IMR-90 (cell line): ENCODE data around the gene GMPR. TPM values are rescaled to one million over a fixed set of nuclear protein-coding genes. Genes with fewer than 3 reads are reported as not detected.

Experiments used
- ATAC-seq: fragments of 200-7000 bp; cut with Tn5 transposase; 2 replicates; pipeline ENCODE4 v1.9.1; 2020; ENCODE audit warnings: low read depth, mild to moderate bottlenecking, moderate library complexity
- BruUV-seq: library from RNA; stranded (reverse); fragments of 400-500 nt; replicated peaks from 2 replicates; lab custom pipeline; 2021; lab: Mats Ljungman, UMichigan
- CTCF ChIA-PET: fragments of 300-600 bp; formaldehyde crosslinking; extraction: SDS; loops from one replicate; lab custom pipeline; 2021; ENCODE audit warnings: antibody characterized with exemption; lab: Yijun Ruan, JAX
- POLR2A ChIA-PET: fragments of 300-600 bp; sonication (Branson Sonifier 250); formaldehyde crosslinking; loops from one replicate; lab custom pipeline; 2022; ENCODE audit warnings: antibody characterized with exemption; ENCODE audit not compliant: unreplicated experiment; lab: Charles Lee
- DNase-seq: peaks from one replicate; pipeline ENCODE4 v3.0.0; 2013
- H2AFZ ChIP-seq: replicated peaks from 2 replicates; pipeline ENCODE3; 2013; ENCODE audit warnings: low read length, mild to moderate bottlenecking; ENCODE audit not compliant: poor library complexity
- H2AK5ac ChIP-seq: 2 replicates; pipeline ENCODE4 v1.6.1; 2013; ENCODE audit warnings: low read depth, low read length, inconsistent platforms
- H2AK9ac ChIP-seq: replicated peaks from 2 replicates; pipeline ENCODE3; 2013; ENCODE audit warnings: mild to moderate bottlenecking, low read depth, low read length, moderate library complexity; ENCODE audit not compliant: poor library complexity
- H2BK120ac ChIP-seq: 2 replicates; pipeline ENCODE4 v1.6.1; 2013; ENCODE audit warnings: low read depth, low read length, inconsistent platforms
- H2BK15ac ChIP-seq: 3 replicates; pipeline ENCODE4 v1.6.1; 2013; ENCODE audit warnings: low read depth, low read length, inconsistent platforms
- H2BK20ac ChIP-seq: 2 replicates; pipeline ENCODE4 v1.6.1; 2013; ENCODE audit warnings: low read depth, mild to moderate bottlenecking, inconsistent platforms, low read length, moderate library complexity
- H2BK5ac ChIP-seq: 2 replicates; pipeline ENCODE4 v1.6.1; 2013; ENCODE audit warnings: mild to moderate bottlenecking, low read depth, low read length, inconsistent platforms; ENCODE audit not compliant: poor library complexity, severe bottlenecking
- H3K14ac ChIP-seq: replicated peaks from 2 replicates; pipeline ENCODE4 v1.6.1; 2013; ENCODE audit warnings: low read depth, low read length, inconsistent platforms
- H3K18ac ChIP-seq: 2 replicates; pipeline ENCODE4 v1.6.1; 2013; ENCODE audit warnings: low read depth, low read length, control low read depth
- H3K23ac ChIP-seq: 2 replicates; pipeline ENCODE4 v1.6.1; 2013; ENCODE audit warnings: low read depth, low read length, inconsistent platforms
- H3K27ac ChIP-seq: 2 replicates; pipeline ENCODE4 v1.5.1; 2013; ENCODE audit warnings: mild to moderate bottlenecking, control low read depth, low read length; ENCODE audit not compliant: insufficient read depth
- H3K27me3 ChIP-seq: 2 replicates; pipeline ENCODE4 v1.6.1; 2013; ENCODE audit warnings: low read length; ENCODE audit not compliant: control insufficient read depth, insufficient read depth
- H3K36me3 ChIP-seq: 2 replicates; pipeline ENCODE4 v1.6.1; 2013; ENCODE audit warnings: low read length, mixed read lengths; ENCODE audit not compliant: control insufficient read depth, insufficient read depth
- H3K4ac ChIP-seq: 2 replicates; pipeline ENCODE4 v1.6.1; 2013; ENCODE audit warnings: low read depth, low read length, inconsistent platforms
- H3K4me1 ChIP-seq: 2 replicates; pipeline ENCODE4 v1.6.1; 2013; ENCODE audit warnings: low read length, mixed read lengths; ENCODE audit not compliant: control insufficient read depth, insufficient read depth
- H3K4me2 ChIP-seq: 2 replicates; pipeline ENCODE4 v1.6.1; 2013; ENCODE audit warnings: low read depth, mild to moderate bottlenecking, control low read depth, low read length, moderate library complexity
- H3K4me3 ChIP-seq: 2 replicates; pipeline ENCODE4 v1.5.1; 2013; ENCODE audit warnings: low read depth, mild to moderate bottlenecking, control low read depth, low read length, moderate library complexity; ENCODE audit not compliant: insufficient read depth
- H3K56ac ChIP-seq: 2 replicates; pipeline ENCODE4 v1.6.1; 2013; ENCODE audit warnings: low read length, inconsistent platforms; ENCODE audit not compliant: insufficient read depth; ENCODE audit errors: extremely low read depth
- H3K79me1 ChIP-seq, 2 experiments: 2 replicates each; pipeline ENCODE4 v1.6.1; 2013; ENCODE audit warnings: low read length in 2 of 2, inconsistent platforms in 1 of 2, low read depth in 1 of 2
- H3K9ac ChIP-seq: 2 replicates; pipeline ENCODE4 v1.6.1; 2013; ENCODE audit warnings: low read depth, low read length, control low read depth
- H3K9me1 ChIP-seq: 2 replicates; pipeline ENCODE4 v1.6.1; 2013; ENCODE audit warnings: low read length, inconsistent platforms; ENCODE audit not compliant: insufficient read depth
- H3K9me3 ChIP-seq: 2 replicates; pipeline ENCODE4 v1.6.1; 2013; ENCODE audit warnings: low read length; ENCODE audit not compliant: control insufficient read depth, insufficient read depth
- H4K20me1 ChIP-seq: 2 replicates; pipeline ENCODE4 v1.6.1; 2013; ENCODE audit warnings: low read length, inconsistent platforms; ENCODE audit not compliant: insufficient read depth
- H4K5ac ChIP-seq: 2 replicates; pipeline ENCODE4 v1.6.1; 2013; ENCODE audit warnings: mild to moderate bottlenecking, low read depth, low read length, control low read depth
- H4K8ac ChIP-seq, 2 experiments: 2 replicates each; pipeline ENCODE4 v1.6.1; 2013; ENCODE audit warnings: low read depth in 2 of 2, low read length in 2 of 2, control low read depth in 1 of 2, inconsistent platforms in 1 of 2
- H4K91ac ChIP-seq: 2 replicates; pipeline ENCODE4 v1.6.1; 2013; ENCODE audit warnings: low read depth, low read length, inconsistent platforms; ENCODE audit not compliant: insufficient read depth
- MAFK ChIP-seq: IDR thresholded peaks from 2 replicates; pipeline ENCODE4 v1.6.1; 2012; ENCODE audit warnings: low read depth, low read length, improper control_type of control experiment
- RCOR1 ChIP-seq: IDR thresholded peaks from 2 replicates; pipeline ENCODE4 v1.6.1; 2012; ENCODE audit warnings: mild to moderate bottlenecking, low read length, improper control_type of control experiment; ENCODE audit not compliant: insufficient replicate concordance
- WGBS, 2 experiments: methylation state at CpG; one replicate each; pipeline versions ENCODE4 v1.1.5 to v1.1.7; 2013; ENCODE audit warnings: missing lambda C conversion rate in 2 of 2; ENCODE audit not compliant: insufficient read length in 1 of 2; ENCODE audit errors: extremely low coverage in 2 of 2; 5-methylcytosine and 5-hydroxymethylcytosine counted together
- dilution Hi-C: fragments of 300-500 bp; cut with HindIII; formaldehyde crosslinking; loops from one replicate; pipeline ENCODE4 v1.14.3; 2018; ENCODE audit warnings: low sequenced_read_pairs; ENCODE audit not compliant: unreplicated experiment
- in situ Hi-C: fragments of 300-500 bp; cut with MboI; formaldehyde crosslinking; loops from 3 replicates; pipeline ENCODE4 v1.14.3; 2019; ENCODE audit warnings: low sequenced_read_pairs, inconsistent platforms, mixed read lengths
- intact Hi-C: fragments of 100-400 bp; cut with micrococcal nuclease; formaldehyde crosslinking; loops from 2 replicates; pipeline ENCODE4 v1.10.0; 2022
- polyA plus RNA-seq, 3 experiments: library from polyadenylated mRNA; depleted of rRNA; stranded (reverse); fragments of >200 nt; gene quantifications; 2 replicates each; pipeline ENCODE4 v1.2.3, GENCODE V29; 2012; ENCODE audit warnings: low replicate concordance in 1 of 3
- total RNA-seq: library from RNA; depleted of rRNA; stranded (reverse); fragments of >200 nt; gene quantifications from 2 replicates; pipeline ENCODE4 v1.2.3, GENCODE V29; 2012
- TF ChIP-seq, protein P1 (sequence below): fragments of 150-350 bp; IDR thresholded peaks from 2 replicates; pipeline ENCODE4 v1.6.1; 2016; ENCODE audit warnings: low read depth, mild to moderate bottlenecking, low read length, moderate library complexity, borderline replicate concordance
- TF ChIP-seq, protein P2 (sequence below): conservative IDR thresholded peaks from 2 replicates; pipeline ENCODE4 v1.5.1; 2012; ENCODE audit warnings: mild to moderate bottlenecking, low read depth, low read length, improper control_type of control experiment

GMPR gene
- total and polyA plus RNA-seq, 2 of the 4 experiments (the other 2 are of a cell fraction) = 6.3 to 8.6 TPM

GRCh38 chr6:16223362-16223761, 15.0 kb upstream of the GMPR start:
- no peak for ATAC-seq
- Histone ChIP-seq H3K4me3 (no peak overlapping the region), H3K4me1 (no peaks in the 10 kb centered on the region), H2BK5ac (no peak overlapping the region), H3K14ac (no peak overlapping the region), H3K4ac (no peak overlapping the region), H4K91ac (no peak overlapping the region), H2BK20ac (no peak overlapping the region), H2AK9ac (no peak overlapping the region), H3K9me3 (no peaks in the 10 kb centered on the region), H2AK5ac (no peak overlapping the region), H3K79me1 (no peaks in the 10 kb centered on the region), H4K8ac (no peak overlapping the region), H3K9ac (no peak overlapping the region), H4K20me1 (no peaks in the 10 kb centered on the region), H2BK15ac (no peak overlapping the region), H3K4me2 (no peak overlapping the region), H3K18ac (no peak overlapping the region), H2BK120ac (no peak overlapping the region), H3K36me3 (no peaks in the 10 kb centered on the region), H3K27me3 (no peaks in the 10 kb centered on the region), H3K23ac (no peak overlapping the region), H3K56ac (no peak overlapping the region), H4K5ac (no peak overlapping the region), H3K27ac (no peak overlapping the region), H3K9me1 (no peaks in the 10 kb centered on the region), H2AFZ (no peak overlapping the region)
- no TSS peak for BruUV-seq
- intact Hi-C loops (no loop called here), in situ Hi-C loops (no loop called here), dilution Hi-C loops (no loop called here)
- POLR2A ChIA-PET = no interaction called here
- no peak for DNase-seq
- TF ChIP-seq, protein P1, sequence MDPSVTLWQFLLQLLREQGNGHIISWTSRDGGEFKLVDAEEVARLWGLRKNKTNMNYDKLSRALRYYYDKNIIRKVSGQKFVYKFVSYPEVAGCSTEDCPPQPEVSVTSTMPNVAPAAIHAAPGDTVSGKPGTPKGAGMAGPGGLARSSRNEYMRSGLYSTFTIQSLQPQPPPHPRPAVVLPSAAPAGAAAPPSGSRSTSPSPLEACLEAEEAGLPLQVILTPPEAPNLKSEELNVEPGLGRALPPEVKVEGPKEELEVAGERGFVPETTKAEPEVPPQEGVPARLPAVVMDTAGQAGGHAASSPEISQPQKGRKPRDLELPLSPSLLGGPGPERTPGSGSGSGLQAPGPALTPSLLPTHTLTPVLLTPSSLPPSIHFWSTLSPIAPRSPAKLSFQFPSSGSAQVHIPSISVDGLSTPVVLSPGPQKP = no peak
- TF ChIP-seq MAFK (no peak), RCOR1 (no peak)
- TF ChIP-seq, protein P2, sequence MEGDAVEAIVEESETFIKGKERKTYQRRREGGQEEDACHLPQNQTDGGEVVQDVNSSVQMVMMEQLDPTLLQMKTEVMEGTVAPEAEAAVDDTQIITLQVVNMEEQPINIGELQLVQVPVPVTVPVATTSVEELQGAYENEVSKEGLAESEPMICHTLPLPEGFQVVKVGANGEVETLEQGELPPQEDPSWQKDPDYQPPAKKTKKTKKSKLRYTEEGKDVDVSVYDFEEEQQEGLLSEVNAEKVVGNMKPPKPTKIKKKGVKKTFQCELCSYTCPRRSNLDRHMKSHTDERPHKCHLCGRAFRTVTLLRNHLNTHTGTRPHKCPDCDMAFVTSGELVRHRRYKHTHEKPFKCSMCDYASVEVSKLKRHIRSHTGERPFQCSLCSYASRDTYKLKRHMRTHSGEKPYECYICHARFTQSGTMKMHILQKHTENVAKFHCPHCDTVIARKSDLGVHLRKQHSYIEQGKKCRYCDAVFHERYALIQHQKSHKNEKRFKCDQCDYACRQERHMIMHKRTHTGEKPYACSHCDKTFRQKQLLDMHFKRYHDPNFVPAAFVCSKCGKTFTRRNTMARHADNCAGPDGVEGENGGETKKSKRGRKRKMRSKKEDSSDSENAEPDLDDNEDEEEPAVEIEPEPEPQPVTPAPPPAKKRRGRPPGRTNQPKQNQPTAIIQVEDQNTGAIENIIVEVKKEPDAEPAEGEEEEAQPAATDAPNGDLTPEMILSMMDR = no peak
- WGBS, 2 experiments = 83% methylated on average over 1 of the region's 7 CpGs; no CpG with 5 or more reads in 1 of the 2 experiments
- CTCF ChIA-PET = no interaction called here
